Right lobe of liver (tissue), 4 donors: Measurements from ENCODE around the gene SPOCK1.

Experiments used
- CTCF ChIP-seq, 4 donors: fragments of 200-600 bp in 3 of 4; fragments of 450-650 bp in 1 of 4; IDR thresholded peaks; one replicate each; pipeline versions ENCODE4 v1.5.1 to v1.8.0; 2016 to 2022; ENCODE audit warnings: antibody characterized with exemption in 4 of 4, mild to moderate bottlenecking in 2 of 4
- POLR2A ChIP-seq: fragments of 450-650 bp; IDR thresholded peaks from one replicate; pipeline ENCODE4 v1.6.1; 2017; ENCODE audit warnings: antibody characterized with exemption, mild to moderate bottlenecking
- donor health status: DM: no; HTN: no; CAD: no.
- donor health status: DM: no; HTN: no; CAD: no.
- donor health status: DM: no; HTN: yes; CAD: no.

- TF ChIP-seq CTCF (IDR thresholded peaks at IDR 0.05) (no peak), POLR2A (no peak)
Observed at GRCh38 chr5:137142346-137142745, 356.8 kb downstream of the SPOCK1 start.
